Ovary (tissue), 9 donors: ENCODE measurements around the gene SV2C. TPM values are rescaled to one million over a fixed set of nuclear protein-coding genes. Genes with fewer than 3 reads are reported as not detected.
"Not testable (repeated sequence)": the region's sequence is repeated elsewhere in the genome, so short reads cannot be mapped to it uniquely, and the experiment has no call there.

Source experiments
- DNase-seq, 5 donors: peaks; one replicate each; pipeline ENCODE4 v3.0.0-alpha.2; 2019 to 2020
- H3K27ac ChIP-seq, 2 donors: fragments of 200-600 bp; one replicate each; pipeline versions ENCODE4 v1.5.1 to v1.8.0; 2019 to 2022
- H3K27me3 ChIP-seq: fragments of 200-600 bp; one replicate; pipeline ENCODE4 v1.8.0; 2022
- H3K36me3 ChIP-seq: fragments of 200-600 bp; sonication (generic); one replicate; pipeline ENCODE4 v1.5.1; 2019
- H3K4me1 ChIP-seq: one replicate; pipeline ENCODE4 v1.8.1; 2013; ENCODE audit warnings: mild to moderate bottlenecking, moderate library complexity; ENCODE audit not compliant: insufficient read depth
- H3K4me3 ChIP-seq: fragments of 200-600 bp; sonication (generic); one replicate; pipeline ENCODE4 v1.5.1; 2017
- H3K9me3 ChIP-seq, 2 donors: fragments of 200-600 bp in 1 of 2; sonication (generic) in 1 of 2; one replicate each; pipeline versions ENCODE4 v1.5.1 to v1.8.1; 2013 to 2019; ENCODE audit warnings: mild to moderate bottlenecking in 1 of 2, moderate library complexity in 1 of 2
- CTCF ChIP-seq, 3 donors: fragments of 450-650 bp in 2 of 3; fragments of 200-600 bp in 1 of 3; IDR thresholded peaks; one replicate each; pipeline versions ENCODE4 v1.5.1 to v1.8.0; 2016 to 2022; ENCODE audit warnings: antibody characterized with exemption in 3 of 3, mild to moderate bottlenecking in 1 of 3
- EP300 ChIP-seq: sonication (generic); formaldehyde crosslinking; IDR thresholded peaks from one replicate; pipeline ENCODE4 v1.6.1; 2017; ENCODE audit warnings: antibody characterized with exemption
- POLR2A ChIP-seq: fragments of 450-650 bp; IDR thresholded peaks from one replicate; pipeline ENCODE4 v1.6.1; 2017; ENCODE audit warnings: antibody characterized with exemption, mild to moderate bottlenecking, moderate library complexity
- WGBS, 3 donors: extraction: QIAGEN DNeasy Blood & Tissue Kit in 1 of 3; methylation state at CpG; one replicate each; pipeline versions ENCODE4 v1.1.5 to v1.1.7; 2013 to 2017; 5-methylcytosine and 5-hydroxymethylcytosine counted together
- intact Hi-C, 4 donors: fragments of 100-400 bp; cut with DNase I; formaldehyde crosslinking; loops; one replicate each; pipeline versions ENCODE4 v1.11.0 to v1.15.1; 2022 to 2023
- polyA plus RNA-seq, 2 donors: library from polyadenylated mRNA; stranded (reverse); fragments of 200-250 nt in 1 of 2; fragments of 350-450 nt in 1 of 2; fragmentation: Illumina TruSeq in 1 of 2; extraction: RNeasy Lipid Tissue Mini Kit (QIAGEN cat#74804) in 1 of 2; gene quantifications; one replicate each; pipeline ENCODE4 v1.2.3, GENCODE V29; 2013 to 2014
- total RNA-seq, 7 donors: library from RNA; depleted of rRNA in 2 of 7; stranded (reverse); fragments of >200 nt in 2 of 7; fragmentation: NEBNext Ultra II Directional in 3 of 7; extraction: Animal tissue kit (Norgen Biotek cat#: 25700) in 3 of 7; gene quantifications; one replicate each; pipeline versions ENCODE4 v1.1.0 to v1.2.4, GENCODE V29; 2016 to 2023
- donor health status: DM: no; HTN: no; CAD: no; lungs with moderate emphysema.
- donor health status: DM: no; HTN: no; CAD: no.
- donor health status: Bipolar disorder and iron deficiency.
- donor health status: DM: yes; HTN: yes; CAD: no.
- donor health status: DM: no; HTN: no; CAD: no.
- donor health status: DM: yes; HTN: yes; CAD: no.

The SV2C gene
- total and polyA plus RNA-seq, 9 donors, result 0.10 to 1.3 (median 0.51) TPM

GRCh38 chr5:76334574-76334973, 251.4 kb downstream of the SV2C start:
- Histone ChIP-seq H3K9me3 (no peaks in the 10 kb centered on the region), H3K36me3 (no peaks in the 10 kb centered on the region), H3K27me3 (no peaks in the 10 kb centered on the region), H3K27ac (no peak overlapping the region), H3K4me1 (no peaks in the 10 kb centered on the region), H3K4me3 (no peak overlapping the region)
- 92 to 94% (median 93%) methylated on average over 3 of the region's 3 CpGs for WGBS, 3 donors
- intact Hi-C loops, result no loop called here
- no peak for DNase-seq
- TF ChIP-seq POLR2A (no peak), CTCF (IDR thresholded peaks at IDR 0.05) (no peak), EP300 (no peak)

- H3K27me3 ChIP-seq, H3K9me3 ChIP-seq, DNase-seq, H3K4me1 ChIP-seq, H3K36me3 ChIP-seq, intact Hi-C loops, H3K4me3 ChIP-seq, H3K27ac ChIP-seq: not testable (repeated sequence)
- 65 to 98% (median 91%) methylated on average over 2 to 5 of the region's 5 CpGs for WGBS, 3 donors
These were observed 252.3 kb downstream of the SV2C start for GRCh38 chr5:76335451-76335850.

GRCh38 chr5:76336253-76336809, 253.1 kb downstream of the SV2C start:
- H3K4me1 ChIP-seq, H3K27me3 ChIP-seq, H3K9me3 ChIP-seq, intact Hi-C loops, H3K4me3 ChIP-seq, H3K36me3 ChIP-seq, H3K27ac ChIP-seq, DNase-seq: not testable (repeated sequence)
- WGBS, 3 donors, result 95 to 97% (median 96%) methylated on average over 25 to 33 of the region's 33 CpGs

- H3K9me3 ChIP-seq, result no peaks in the 10 kb centered on the region
- no peak for TF ChIP-seq EP300
- no peak for TF ChIP-seq CTCF (IDR thresholded peaks at IDR 0.05)
- no peak for TF ChIP-seq POLR2A
- no peak overlapping the region for H3K27ac ChIP-seq
- no peaks in the 10 kb centered on the region for H3K4me1 ChIP-seq
- DNase-seq, result no peak
- 0 to 5% (median 0%) methylated on average over 1 of the region's 1 CpG for WGBS, 3 donors
- intact Hi-C loops, result no loop called here
- no peak overlapping the region for H3K4me3 ChIP-seq
- no peaks in the 10 kb centered on the region for H3K36me3 ChIP-seq
- no peaks in the 10 kb centered on the region for H3K27me3 ChIP-seq
These were observed 254.8 kb downstream of the SV2C start for GRCh38 chr5:76337953-76338451.

- 65 to 67% (median 65%) methylated on average over 3 of the region's 3 CpGs for WGBS, 3 donors
- TF ChIP-seq POLR2A, result no peak
- TF ChIP-seq EP300, result no peak
- TF ChIP-seq CTCF (IDR thresholded peaks at IDR 0.05), result no peak
- Histone ChIP-seq H3K4me3 (no peak overlapping the region), H3K27me3 (no peaks in the 10 kb centered on the region), H3K4me1 (no peaks in the 10 kb centered on the region), H3K27ac (no peak overlapping the region), H3K36me3 (no peaks in the 10 kb centered on the region), H3K9me3 (no peaks in the 10 kb centered on the region)
- intact Hi-C loops, result no loop called here
- DNase-seq, result no peak
These were observed 256.7 kb downstream of the SV2C start for GRCh38 chr5:76339919-76340318.
